ENCODE results near the gene JCHAIN. TPM values are rescaled to one million over a fixed set of nuclear protein-coding genes. Genes with fewer than 3 reads are reported as not detected.

JCHAIN gene
- total and polyA plus RNA-seq, 2 of the 8 experiments (the other 6 are each of a cell fraction or from before 2014, with no cell fraction given), result not detected

DNA sequence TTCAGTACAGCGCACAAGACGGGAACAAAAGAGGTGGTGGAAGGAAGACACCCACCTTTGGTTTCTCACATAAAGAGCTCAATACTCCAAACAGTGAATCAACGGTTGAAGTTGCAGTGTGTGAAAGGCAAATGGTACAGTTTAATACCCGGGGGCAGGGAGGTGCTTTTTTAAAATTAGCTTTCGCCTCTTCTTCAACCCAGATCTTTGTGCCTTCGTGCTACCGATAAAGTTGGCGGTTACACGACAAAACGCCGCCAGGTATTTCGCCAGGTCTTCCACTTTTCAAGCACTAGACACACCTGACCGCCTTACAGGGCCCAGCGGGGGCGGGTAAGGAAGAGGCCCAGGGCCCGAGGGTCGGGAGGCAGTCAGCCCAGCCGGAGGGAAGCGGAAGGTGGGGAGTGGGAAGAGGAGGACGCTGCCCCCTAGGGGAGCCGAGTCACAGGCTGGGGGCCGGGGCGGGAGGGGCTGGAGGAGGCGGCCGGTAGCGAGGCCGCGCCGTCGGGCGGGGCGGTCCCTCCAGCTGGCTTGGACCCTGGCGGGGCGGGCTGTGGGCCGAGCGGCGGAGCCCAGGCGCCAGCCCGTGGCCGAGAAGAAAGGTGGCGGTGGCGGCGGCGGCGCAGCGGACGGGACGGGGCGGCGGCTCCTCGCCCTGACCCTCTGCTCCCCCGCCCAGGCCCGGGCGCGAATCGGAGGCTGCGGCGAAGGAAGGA is 38.1 kb upstream of the JCHAIN start (continued):
- TF ChIP-seq TAF7 (optimal IDR thresholded peaks at IDR 0.05; ENCODE audit: borderline replicate concordance, low read depth, low read length) (peak; percentile 27), GABPA (IDR thresholded peaks at IDR 0.05; ENCODE audit: borderline replicate concordance, insufficient read depth, low read length) (no peak), ASH2L (IDR thresholded peaks at IDR 0.05; ENCODE audit: low read length) (peak; percentile 71), RBBP5 (IDR thresholded peaks at IDR 0.05; ENCODE audit: borderline replicate concordance, low read depth, low read length) (0 out of 2 replicates have a peak, but pooled peaks have one; percentile 80), SP4 (IDR thresholded peaks at IDR 0.05; ENCODE audit: low read length) (no peak), NANOG (IDR thresholded peaks at IDR 0.05; ENCODE audit: insufficient read depth, low read depth, low read length, poor library complexity, severe bottlenecking) (no peak), RAD21 (IDR thresholded peaks at IDR 0.05 in 1 of 2, conservative IDR thresholded peaks at IDR 0.05 in 1 of 2; ENCODE audit: low read depth in 2 of 2, low read length in 2 of 2) (peak in 1 of 2 experiments; percentile 25; a peak in 2 of 4 replicates), SIN3A (conservative IDR thresholded peaks at IDR 0.05 in 1 of 2, IDR thresholded peaks at IDR 0.05 in 1 of 2; ENCODE audit: low read depth in 1 of 2, low read length in 2 of 2) (0 out of 4 replicates have a peak, but pooled peaks of 1 of the 2 experiments have one; percentile 20)
- TF ChIP-seq, protein P1, sequence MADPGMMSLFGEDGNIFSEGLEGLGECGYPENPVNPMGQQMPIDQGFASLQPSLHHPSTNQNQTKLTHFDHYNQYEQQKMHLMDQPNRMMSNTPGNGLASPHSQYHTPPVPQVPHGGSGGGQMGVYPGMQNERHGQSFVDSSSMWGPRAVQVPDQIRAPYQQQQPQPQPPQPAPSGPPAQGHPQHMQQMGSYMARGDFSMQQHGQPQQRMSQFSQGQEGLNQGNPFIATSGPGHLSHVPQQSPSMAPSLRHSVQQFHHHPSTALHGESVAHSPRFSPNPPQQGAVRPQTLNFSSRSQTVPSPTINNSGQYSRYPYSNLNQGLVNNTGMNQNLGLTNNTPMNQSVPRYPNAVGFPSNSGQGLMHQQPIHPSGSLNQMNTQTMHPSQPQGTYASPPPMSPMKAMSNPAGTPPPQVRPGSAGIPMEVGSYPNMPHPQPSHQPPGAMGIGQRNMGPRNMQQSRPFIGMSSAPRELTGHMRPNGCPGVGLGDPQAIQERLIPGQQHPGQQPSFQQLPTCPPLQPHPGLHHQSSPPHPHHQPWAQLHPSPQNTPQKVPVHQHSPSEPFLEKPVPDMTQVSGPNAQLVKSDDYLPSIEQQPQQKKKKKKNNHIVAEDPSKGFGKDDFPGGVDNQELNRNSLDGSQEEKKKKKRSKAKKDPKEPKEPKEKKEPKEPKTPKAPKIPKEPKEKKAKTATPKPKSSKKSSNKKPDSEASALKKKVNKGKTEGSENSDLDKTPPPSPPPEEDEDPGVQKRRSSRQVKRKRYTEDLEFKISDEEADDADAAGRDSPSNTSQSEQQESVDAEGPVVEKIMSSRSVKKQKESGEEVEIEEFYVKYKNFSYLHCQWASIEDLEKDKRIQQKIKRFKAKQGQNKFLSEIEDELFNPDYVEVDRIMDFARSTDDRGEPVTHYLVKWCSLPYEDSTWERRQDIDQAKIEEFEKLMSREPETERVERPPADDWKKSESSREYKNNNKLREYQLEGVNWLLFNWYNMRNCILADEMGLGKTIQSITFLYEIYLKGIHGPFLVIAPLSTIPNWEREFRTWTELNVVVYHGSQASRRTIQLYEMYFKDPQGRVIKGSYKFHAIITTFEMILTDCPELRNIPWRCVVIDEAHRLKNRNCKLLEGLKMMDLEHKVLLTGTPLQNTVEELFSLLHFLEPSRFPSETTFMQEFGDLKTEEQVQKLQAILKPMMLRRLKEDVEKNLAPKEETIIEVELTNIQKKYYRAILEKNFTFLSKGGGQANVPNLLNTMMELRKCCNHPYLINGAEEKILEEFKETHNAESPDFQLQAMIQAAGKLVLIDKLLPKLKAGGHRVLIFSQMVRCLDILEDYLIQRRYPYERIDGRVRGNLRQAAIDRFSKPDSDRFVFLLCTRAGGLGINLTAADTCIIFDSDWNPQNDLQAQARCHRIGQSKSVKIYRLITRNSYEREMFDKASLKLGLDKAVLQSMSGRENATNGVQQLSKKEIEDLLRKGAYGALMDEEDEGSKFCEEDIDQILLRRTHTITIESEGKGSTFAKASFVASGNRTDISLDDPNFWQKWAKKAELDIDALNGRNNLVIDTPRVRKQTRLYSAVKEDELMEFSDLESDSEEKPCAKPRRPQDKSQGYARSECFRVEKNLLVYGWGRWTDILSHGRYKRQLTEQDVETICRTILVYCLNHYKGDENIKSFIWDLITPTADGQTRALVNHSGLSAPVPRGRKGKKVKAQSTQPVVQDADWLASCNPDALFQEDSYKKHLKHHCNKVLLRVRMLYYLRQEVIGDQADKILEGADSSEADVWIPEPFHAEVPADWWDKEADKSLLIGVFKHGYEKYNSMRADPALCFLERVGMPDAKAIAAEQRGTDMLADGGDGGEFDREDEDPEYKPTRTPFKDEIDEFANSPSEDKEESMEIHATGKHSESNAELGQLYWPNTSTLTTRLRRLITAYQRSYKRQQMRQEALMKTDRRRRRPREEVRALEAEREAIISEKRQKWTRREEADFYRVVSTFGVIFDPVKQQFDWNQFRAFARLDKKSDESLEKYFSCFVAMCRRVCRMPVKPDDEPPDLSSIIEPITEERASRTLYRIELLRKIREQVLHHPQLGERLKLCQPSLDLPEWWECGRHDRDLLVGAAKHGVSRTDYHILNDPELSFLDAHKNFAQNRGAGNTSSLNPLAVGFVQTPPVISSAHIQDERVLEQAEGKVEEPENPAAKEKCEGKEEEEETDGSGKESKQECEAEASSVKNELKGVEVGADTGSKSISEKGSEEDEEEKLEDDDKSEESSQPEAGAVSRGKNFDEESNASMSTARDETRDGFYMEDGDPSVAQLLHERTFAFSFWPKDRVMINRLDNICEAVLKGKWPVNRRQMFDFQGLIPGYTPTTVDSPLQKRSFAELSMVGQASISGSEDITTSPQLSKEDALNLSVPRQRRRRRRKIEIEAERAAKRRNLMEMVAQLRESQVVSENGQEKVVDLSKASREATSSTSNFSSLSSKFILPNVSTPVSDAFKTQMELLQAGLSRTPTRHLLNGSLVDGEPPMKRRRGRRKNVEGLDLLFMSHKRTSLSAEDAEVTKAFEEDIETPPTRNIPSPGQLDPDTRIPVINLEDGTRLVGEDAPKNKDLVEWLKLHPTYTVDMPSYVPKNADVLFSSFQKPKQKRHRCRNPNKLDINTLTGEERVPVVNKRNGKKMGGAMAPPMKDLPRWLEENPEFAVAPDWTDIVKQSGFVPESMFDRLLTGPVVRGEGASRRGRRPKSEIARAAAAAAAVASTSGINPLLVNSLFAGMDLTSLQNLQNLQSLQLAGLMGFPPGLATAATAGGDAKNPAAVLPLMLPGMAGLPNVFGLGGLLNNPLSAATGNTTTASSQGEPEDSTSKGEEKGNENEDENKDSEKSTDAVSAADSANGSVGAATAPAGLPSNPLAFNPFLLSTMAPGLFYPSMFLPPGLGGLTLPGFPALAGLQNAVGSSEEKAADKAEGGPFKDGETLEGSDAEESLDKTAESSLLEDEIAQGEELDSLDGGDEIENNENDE (IDR thresholded peaks at IDR 0.05; ENCODE audit: insufficient replicate concordance, low read length), result no peak

All from H1 (cell line).